HG03565 (cell line): ENCODE measurements around the gene VAMP5.
"Not testable (repeated sequence)": the region's sequence is repeated elsewhere in the genome, so short reads cannot be mapped to it uniquely, and the experiment has no call there.

Experiments used
- ATAC-seq: cut with Tn5 transposase; IDR thresholded peaks from one replicate; pipeline ENCODE4 v1.9.1; 2021; ENCODE audit warnings: mild to moderate bottlenecking, moderate library complexity; ENCODE audit not compliant: unreplicated experiment

VAMP5 gene

DNA sequence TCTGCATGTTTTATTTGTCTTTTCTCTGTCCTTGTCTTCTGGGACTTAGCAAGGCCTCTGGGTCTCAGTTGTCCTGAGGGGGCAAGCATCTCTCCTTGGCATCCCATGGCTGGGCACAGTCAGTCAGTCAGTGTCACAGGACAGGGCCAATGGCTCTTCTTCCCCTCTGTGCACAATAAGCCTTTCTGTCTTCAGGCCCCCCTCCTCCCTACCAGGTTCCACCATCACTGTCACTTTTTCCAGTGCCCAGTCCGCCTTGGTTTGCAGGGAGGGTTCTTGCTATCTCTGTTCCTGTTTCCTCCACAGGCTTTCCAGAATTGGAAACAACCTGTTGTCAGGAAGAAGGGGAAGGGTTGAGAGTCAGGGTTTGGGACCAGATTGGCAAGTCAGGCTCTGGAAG lies 1.7 kb upstream of the VAMP5 start:
- ATAC-seq, result no peak

- no peak for ATAC-seq
These were observed 421 bp upstream of the VAMP5 start for GRCh38 chr2:85583667-85584353.

GRCh38 chr2:85584857-85585780 lies 888 bp downstream of the VAMP5 start:
- ATAC-seq, result no peak

DNA sequence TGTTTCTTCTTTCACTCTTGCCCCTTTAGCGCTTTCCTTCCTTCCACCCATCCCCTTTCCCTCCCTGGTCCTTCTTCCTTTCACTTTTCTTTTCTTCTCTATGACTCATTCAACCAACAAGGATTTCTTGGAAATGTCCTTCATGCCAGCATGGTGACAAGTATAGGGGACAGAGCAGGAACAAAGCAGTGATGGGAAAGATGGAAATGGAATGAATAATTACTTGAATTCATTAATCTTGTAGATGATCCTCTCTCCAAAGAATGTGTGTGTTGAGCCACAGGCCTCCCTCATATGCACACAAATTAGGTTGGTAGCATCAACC lies 1.5 kb downstream of the VAMP5 start:
- no peak for ATAC-seq

DNA sequence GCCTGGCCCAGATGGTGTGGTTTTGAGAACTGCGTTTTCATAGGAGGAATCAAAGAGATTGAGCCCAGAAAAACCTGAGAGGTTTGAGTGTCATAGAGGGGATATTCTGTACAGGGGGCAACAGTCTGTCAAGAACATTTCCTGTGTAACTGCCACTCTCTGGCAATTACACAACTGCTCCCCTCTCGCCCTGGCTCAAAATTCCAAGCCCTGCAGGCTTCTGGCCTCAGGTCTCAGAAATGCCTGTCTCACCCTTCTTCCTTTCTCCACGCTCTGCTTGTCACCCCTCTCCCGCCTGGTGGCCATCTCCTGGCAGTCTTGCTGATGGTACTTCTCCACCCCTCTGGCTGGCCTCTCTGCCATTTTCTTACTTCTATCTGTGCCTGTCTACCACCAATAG lies 4.0 kb downstream of the VAMP5 start:
- ATAC-seq, result no peak

- ATAC-seq, result no peak
These were observed 4.4 kb downstream of the VAMP5 start for GRCh38 chr2:85588645-85589044.

GRCh38 chr2:85589181-85589580 lies 5.0 kb downstream of the VAMP5 start:
- ATAC-seq, result no peak

GRCh38 chr2:85589982-85590791 lies 6.0 kb downstream of the VAMP5 start:
- no peak for ATAC-seq

DNA sequence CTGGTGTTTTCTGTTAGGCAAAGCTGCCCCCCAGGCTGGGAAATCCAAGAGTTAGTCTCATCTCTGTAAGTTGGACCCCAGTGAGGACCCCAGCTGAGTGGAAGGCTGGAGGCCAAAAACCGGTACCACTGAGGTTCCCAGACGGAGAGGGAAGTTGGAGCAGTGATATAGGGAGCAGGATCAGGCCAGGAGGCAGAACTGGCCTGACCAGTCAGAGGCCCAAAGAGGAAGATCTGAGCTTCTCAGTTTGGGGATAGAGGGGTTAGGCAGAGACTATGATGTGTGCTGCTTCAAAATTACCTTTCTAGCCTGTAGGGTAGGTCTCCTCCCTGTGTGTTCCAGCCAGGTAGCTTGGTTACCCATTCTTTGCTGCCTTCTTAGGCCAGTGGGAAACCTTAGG lies 6.7 kb downstream of the VAMP5 start:
- ATAC-seq, result no peak

- ATAC-seq, result no peak
These were observed 7.3 kb downstream of the VAMP5 start for GRCh38 chr2:85591563-85591962.

- ATAC-seq, result not testable (repeated sequence)
These were observed 8.1 kb downstream of the VAMP5 start for GRCh38 chr2:85592299-85592698.

- no peak for ATAC-seq
These were observed 8.8 kb downstream of the VAMP5 start for GRCh38 chr2:85593023-85593422.

- ATAC-seq, result no peak
These were observed 10.6 kb downstream of the VAMP5 start for GRCh38 chr2:85594715-85595300.

GRCh38 chr2:85595301-85596025 lies 11.2 kb downstream of the VAMP5 start, which contains the start of gene RNF181:
Gene RNF181, plus strand, starts transcription at chr2:85595745. Its CDS starts 19 bp downstream, at chr2:85595764.
- peak; percentile 99 for ATAC-seq

DNA sequence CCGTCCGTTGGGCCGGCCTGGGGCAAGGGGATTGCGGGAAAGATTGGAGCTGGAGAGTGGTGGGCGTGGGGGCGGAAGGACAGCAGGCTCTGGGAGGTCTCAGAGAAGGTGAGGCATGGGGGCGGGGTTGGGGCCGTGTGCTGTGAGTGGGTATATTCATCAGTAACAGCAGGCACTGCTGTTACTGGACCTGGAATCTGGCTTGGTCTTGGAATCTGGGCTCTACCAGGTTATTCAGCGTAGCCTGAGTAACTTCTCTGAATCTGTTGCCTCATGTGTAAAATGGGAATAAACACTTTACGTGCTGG lies 11.7 kb downstream of the VAMP5 start:
- ATAC-seq, result no peak

DNA sequence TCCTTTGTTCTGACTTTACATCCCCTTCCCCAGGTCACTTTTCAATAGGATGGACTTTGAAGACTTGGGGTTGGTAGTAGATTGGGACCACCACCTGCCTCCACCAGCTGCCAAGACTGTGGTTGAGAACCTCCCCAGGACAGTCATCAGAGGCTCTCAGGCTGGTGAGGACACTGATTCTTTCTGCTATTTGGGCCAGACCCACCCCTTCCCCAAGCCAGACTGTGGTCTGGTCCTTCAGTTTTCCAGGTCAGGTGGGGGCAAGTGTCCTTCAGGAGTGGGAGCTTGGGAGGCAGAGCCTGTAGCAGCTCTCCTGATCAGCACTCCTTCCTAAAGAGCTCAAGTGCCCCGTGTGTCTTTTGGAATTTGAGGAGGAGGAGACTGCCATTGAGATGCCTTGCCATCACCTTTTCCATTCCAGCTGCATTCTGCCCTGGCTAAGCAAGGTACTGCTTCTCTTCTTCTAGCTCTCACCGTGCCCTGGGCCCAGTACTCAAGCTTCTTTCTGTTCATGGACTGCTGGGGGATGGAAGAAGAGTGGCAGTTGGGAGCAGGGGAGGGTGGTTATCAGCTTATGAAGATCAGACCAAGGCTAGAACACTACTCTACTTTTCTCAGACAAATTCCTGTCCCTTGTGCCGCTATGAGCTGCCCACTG lies 12.4 kb downstream of the VAMP5 start:
- ATAC-seq, result no peak

GRCh38 chr2:85597241-85597640 lies 13.0 kb downstream of the VAMP5 start:
- ATAC-seq, result no peak

GRCh38 chr2:85598594-85599340 lies 14.5 kb downstream of the VAMP5 start:
- ATAC-seq, result no peak

DNA sequence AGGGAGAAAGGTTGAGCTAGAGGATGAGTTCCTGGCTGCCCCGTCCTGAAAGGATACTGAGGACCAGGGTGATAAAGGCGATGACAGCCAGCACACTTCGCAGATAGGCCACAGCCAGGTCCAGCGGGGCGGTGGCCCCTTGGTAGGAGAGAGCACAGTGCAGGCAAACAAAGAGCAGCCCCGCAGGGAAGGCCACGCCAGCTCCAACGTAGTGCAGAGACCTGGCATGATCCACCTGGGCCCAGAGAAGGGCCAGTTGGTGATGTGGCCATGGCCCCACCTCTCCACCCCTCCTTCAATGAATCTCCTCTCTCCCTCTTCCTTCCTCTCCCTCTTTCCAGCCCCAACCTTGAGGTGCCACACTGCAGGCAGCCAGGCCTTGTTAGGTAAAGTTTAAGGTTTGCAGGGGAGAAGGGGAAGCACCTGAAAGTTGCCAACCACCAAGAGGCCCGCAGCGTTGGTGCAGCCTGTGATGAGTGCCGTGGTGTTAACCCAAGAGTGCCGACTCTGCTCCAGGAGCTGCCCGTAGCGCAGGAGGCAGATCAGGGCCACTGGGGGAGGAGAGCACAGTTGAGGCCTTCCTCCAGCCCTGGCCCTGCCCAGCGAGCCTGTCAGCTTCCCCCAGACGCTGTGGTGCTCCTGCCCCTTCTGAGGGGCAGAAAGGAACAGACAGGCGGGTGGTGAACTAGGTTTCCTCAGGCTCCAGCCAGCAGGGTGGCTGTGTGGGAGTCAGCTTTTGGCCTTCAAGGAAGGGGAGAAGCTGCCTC lies 15.4 kb downstream of the VAMP5 start:
- no peak for ATAC-seq
